ENCODE results near the gene SUPT20HL1.
"Not testable (repeated sequence)": the region's sequence is repeated elsewhere in the genome, so short reads cannot be mapped to it uniquely, and the experiment has no call there.

DNA sequence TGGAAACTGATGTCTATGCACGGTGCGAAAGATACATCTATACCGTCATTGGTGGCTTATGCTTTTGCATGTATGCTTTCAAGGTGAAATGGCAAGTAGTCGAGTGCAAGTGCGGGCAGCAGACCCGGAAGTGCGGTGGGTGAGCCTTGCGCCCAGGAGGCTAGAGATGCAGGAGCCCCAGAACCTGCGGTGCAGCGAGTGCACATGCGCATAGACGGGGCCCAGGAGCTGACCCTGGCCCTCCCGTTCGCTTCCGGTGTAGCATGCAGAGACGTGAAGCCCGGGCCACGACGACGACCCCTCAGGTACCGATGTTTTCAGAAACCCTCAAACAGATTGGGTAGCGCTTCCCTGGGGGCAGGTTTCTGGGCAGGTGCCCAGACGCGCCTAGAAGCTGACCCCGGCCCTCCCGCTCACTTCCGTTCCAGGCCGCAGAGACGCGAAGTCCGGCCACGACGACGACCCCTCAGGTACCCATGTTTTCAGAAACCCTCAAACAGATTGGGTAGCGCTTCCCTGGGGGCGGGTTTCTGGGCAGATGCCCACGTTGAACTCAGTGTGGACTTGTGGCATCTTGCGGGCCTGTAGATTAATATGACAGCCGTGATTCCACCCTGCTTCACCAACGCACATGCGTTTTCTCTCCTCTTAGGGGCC is 1.8 kb downstream of the SUPT20HL1 start:
- TF ChIP-seq, protein P1, sequence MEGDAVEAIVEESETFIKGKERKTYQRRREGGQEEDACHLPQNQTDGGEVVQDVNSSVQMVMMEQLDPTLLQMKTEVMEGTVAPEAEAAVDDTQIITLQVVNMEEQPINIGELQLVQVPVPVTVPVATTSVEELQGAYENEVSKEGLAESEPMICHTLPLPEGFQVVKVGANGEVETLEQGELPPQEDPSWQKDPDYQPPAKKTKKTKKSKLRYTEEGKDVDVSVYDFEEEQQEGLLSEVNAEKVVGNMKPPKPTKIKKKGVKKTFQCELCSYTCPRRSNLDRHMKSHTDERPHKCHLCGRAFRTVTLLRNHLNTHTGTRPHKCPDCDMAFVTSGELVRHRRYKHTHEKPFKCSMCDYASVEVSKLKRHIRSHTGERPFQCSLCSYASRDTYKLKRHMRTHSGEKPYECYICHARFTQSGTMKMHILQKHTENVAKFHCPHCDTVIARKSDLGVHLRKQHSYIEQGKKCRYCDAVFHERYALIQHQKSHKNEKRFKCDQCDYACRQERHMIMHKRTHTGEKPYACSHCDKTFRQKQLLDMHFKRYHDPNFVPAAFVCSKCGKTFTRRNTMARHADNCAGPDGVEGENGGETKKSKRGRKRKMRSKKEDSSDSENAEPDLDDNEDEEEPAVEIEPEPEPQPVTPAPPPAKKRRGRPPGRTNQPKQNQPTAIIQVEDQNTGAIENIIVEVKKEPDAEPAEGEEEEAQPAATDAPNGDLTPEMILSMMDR (conservative IDR thresholded peaks at IDR 0.05) = not testable (repeated sequence)
- not testable (repeated sequence) for TF ChIP-seq EZH2 (IDR thresholded peaks at IDR 0.05; ENCODE audit: low read depth)

Measured in PC-9 (cell line).